Activated naive CD8-positive, alpha-beta T cell treated with anti-CD3 and anti-CD28 coated beads, Interleukin-2, amount 50 U/mL, for 16 hours (primary cell): Measurements from ENCODE around the gene SLC38A10.
"Not testable (repeated sequence)": the region's sequence is repeated elsewhere in the genome, so short reads cannot be mapped to it uniquely, and the experiment has no call there.

Experiments
- DNase-seq: peaks from one replicate; pipeline ENCODE4 v3.0.0-alpha.2; 2020; ENCODE audit warnings: low read depth, low spot score

The SLC38A10 gene

GRCh38 chr17:81312624-81313325 lies 17.7 kb upstream of the SLC38A10 start:
- DNase-seq = no peak

GRCh38 chr17:81311946-81312345 lies 16.8 kb upstream of the SLC38A10 start:
- DNase-seq = no peak

GRCh38 chr17:81310949-81311550 lies 15.9 kb upstream of the SLC38A10 start:
- DNase-seq = no peak

- no peak for DNase-seq
Observed at GRCh38 chr17:81309859-81310839, 15.0 kb upstream of the SLC38A10 start.

GRCh38 chr17:81309140-81309858 lies 14.2 kb upstream of the SLC38A10 start:
- no peak for DNase-seq

GRCh38 chr17:81308784-81309139 lies 13.7 kb upstream of the SLC38A10 start:
- not testable (repeated sequence) for DNase-seq

GRCh38 chr17:81307636-81308560 lies 12.8 kb upstream of the SLC38A10 start:
- no peak for DNase-seq

GRCh38 chr17:81306898-81307510 lies 11.9 kb upstream of the SLC38A10 start:
- no peak for DNase-seq

- no peak for DNase-seq
Observed at GRCh38 chr17:81306491-81306890, 11.4 kb upstream of the SLC38A10 start.

- no peak for DNase-seq
Observed at GRCh38 chr17:81305051-81305630, 10.0 kb upstream of the SLC38A10 start.

GRCh38 chr17:81304196-81305015 lies 9.3 kb upstream of the SLC38A10 start:
- DNase-seq = no peak

GRCh38 chr17:81303385-81303784 lies 8.3 kb upstream of the SLC38A10 start:
- DNase-seq = no peak

- no peak for DNase-seq
Observed at GRCh38 chr17:81302861-81303333, 7.8 kb upstream of the SLC38A10 start.

GRCh38 chr17:81302324-81302723 lies 7.2 kb upstream of the SLC38A10 start:
- DNase-seq = no peak

GRCh38 chr17:81301195-81302144 lies 6.4 kb upstream of the SLC38A10 start:
- no peak for DNase-seq

GRCh38 chr17:81300586-81301155 lies 5.6 kb upstream of the SLC38A10 start:
- DNase-seq = no peak
